ENCODE results near the gene FCHSD2.

FCHSD2 gene

GRCh38 chr11:72955466-72955865 lies 186.7 kb downstream of the FCHSD2 start:
- H3K4me3 ChIP-seq (ENCODE audit: low read depth in 1 of 2, low read length in 2 of 2) = no peak overlapping the region
- DNase-seq (no peak), ATAC-seq (ENCODE audit: insufficient read depth, low read depth) (no peak)
- H3K79me2 ChIP-seq (ENCODE audit: insufficient read depth, low read length) = no peaks in the 10 kb centered on the region
- H3K4me1 ChIP-seq (ENCODE audit: insufficient read depth, low read length) = no peaks in the 10 kb centered on the region
- H2AFZ ChIP-seq (ENCODE audit: low read depth, low read length) = no peak overlapping the region
- H3K27me3 ChIP-seq (ENCODE audit: insufficient read depth, low read length, poor library complexity) = no peaks in the 10 kb centered on the region
- H3K4me2 ChIP-seq (ENCODE audit: insufficient read depth, low read length) = no peak overlapping the region
- H3K9me3 ChIP-seq (ENCODE audit: insufficient read depth, low read length, severe bottlenecking) = no peaks in the 10 kb centered on the region
- H3K27ac ChIP-seq (ENCODE audit: low read length) = no peak overlapping the region
- H4K20me1 ChIP-seq (ENCODE audit: insufficient read depth, low read length) = no peaks in the 10 kb centered on the region
- H3K36me3 ChIP-seq (ENCODE audit: insufficient read depth, low read length) = peaks cover 6% of the 10 kb centered on the region; the same call in 1 of the 2 replicates
- TF ChIP-seq EZH2 (IDR thresholded peaks at IDR 0.05; ENCODE audit: borderline replicate concordance, low read depth, low read length, severe bottlenecking) (no peak), CTCF (IDR thresholded peaks at IDR 0.05; ENCODE audit: borderline replicate concordance, extremely low read depth, low read length, poor library complexity, severe bottlenecking) (no peak)
- H3K9ac ChIP-seq (ENCODE audit: low read depth, low read length) = no peak overlapping the region

- H3K27ac ChIP-seq (ENCODE audit: low read length) = no peak overlapping the region
- no peaks in the 10 kb centered on the region for H3K4me1 ChIP-seq (ENCODE audit: insufficient read depth, low read length)
- H3K9ac ChIP-seq (ENCODE audit: low read depth, low read length) = no peak overlapping the region
- DNase-seq (no peak), ATAC-seq (ENCODE audit: insufficient read depth, low read depth) (no peak)
- H3K36me3 ChIP-seq (ENCODE audit: insufficient read depth, low read length) = peaks cover 6% of the 10 kb centered on the region; the same call in 1 of the 2 replicates
- no peaks in the 10 kb centered on the region for H3K27me3 ChIP-seq (ENCODE audit: insufficient read depth, low read length, poor library complexity)
- H3K79me2 ChIP-seq (ENCODE audit: insufficient read depth, low read length) = no peaks in the 10 kb centered on the region
- no peaks in the 10 kb centered on the region for H4K20me1 ChIP-seq (ENCODE audit: insufficient read depth, low read length)
- no peaks in the 10 kb centered on the region for H3K9me3 ChIP-seq (ENCODE audit: insufficient read depth, low read length, severe bottlenecking)
- H3K4me2 ChIP-seq (ENCODE audit: insufficient read depth, low read length) = no peak overlapping the region
- H3K4me3 ChIP-seq (ENCODE audit: low read depth in 1 of 2, low read length in 2 of 2) = no peak overlapping the region
- TF ChIP-seq CTCF (IDR thresholded peaks at IDR 0.05; ENCODE audit: borderline replicate concordance, extremely low read depth, low read length, poor library complexity, severe bottlenecking) = no peak
- no peak for TF ChIP-seq EZH2 (IDR thresholded peaks at IDR 0.05; ENCODE audit: borderline replicate concordance, low read depth, low read length, severe bottlenecking)
- no peak overlapping the region for H2AFZ ChIP-seq (ENCODE audit: low read depth, low read length)
Observed at GRCh38 chr11:72954860-72955259, 187.3 kb downstream of the FCHSD2 start.

GRCh38 chr11:72953637-72954036 lies 188.5 kb downstream of the FCHSD2 start:
- no peak overlapping the region for H3K4me2 ChIP-seq (ENCODE audit: insufficient read depth, low read length)
- no peaks in the 10 kb centered on the region for H3K9me3 ChIP-seq (ENCODE audit: insufficient read depth, low read length, severe bottlenecking)
- no peak overlapping the region for H3K9ac ChIP-seq (ENCODE audit: low read depth, low read length)
- H4K20me1 ChIP-seq (ENCODE audit: insufficient read depth, low read length) = no peaks in the 10 kb centered on the region
- H3K4me3 ChIP-seq (ENCODE audit: low read depth in 1 of 2, low read length in 2 of 2) = no peak overlapping the region
- no peaks in the 10 kb centered on the region for H3K4me1 ChIP-seq (ENCODE audit: insufficient read depth, low read length)
- H2AFZ ChIP-seq (ENCODE audit: low read depth, low read length) = no peak overlapping the region
- no peak overlapping the region for H3K27ac ChIP-seq (ENCODE audit: low read length)
- DNase-seq (no peak), ATAC-seq (ENCODE audit: insufficient read depth, low read depth) (no peak)
- no peaks in the 10 kb centered on the region for H3K79me2 ChIP-seq (ENCODE audit: insufficient read depth, low read length)
- H3K36me3 ChIP-seq (ENCODE audit: insufficient read depth, low read length) = peaks cover 6% of the 10 kb centered on the region; the same call in 1 of the 2 replicates
- H3K27me3 ChIP-seq (ENCODE audit: insufficient read depth, low read length, poor library complexity) = no peaks in the 10 kb centered on the region
- TF ChIP-seq EZH2 (IDR thresholded peaks at IDR 0.05; ENCODE audit: borderline replicate concordance, low read depth, low read length, severe bottlenecking) (no peak), CTCF (IDR thresholded peaks at IDR 0.05; ENCODE audit: borderline replicate concordance, extremely low read depth, low read length, poor library complexity, severe bottlenecking) (no peak)

- H3K9ac ChIP-seq (ENCODE audit: low read depth, low read length) = no peak overlapping the region
- no peaks in the 10 kb centered on the region for H3K79me2 ChIP-seq (ENCODE audit: insufficient read depth, low read length)
- no peak overlapping the region for H3K27ac ChIP-seq (ENCODE audit: low read length)
- H3K4me1 ChIP-seq (ENCODE audit: insufficient read depth, low read length) = no peaks in the 10 kb centered on the region
- H3K27me3 ChIP-seq (ENCODE audit: insufficient read depth, low read length, poor library complexity) = no peaks in the 10 kb centered on the region
- H4K20me1 ChIP-seq (ENCODE audit: insufficient read depth, low read length) = no peaks in the 10 kb centered on the region
- DNase-seq (no peak), ATAC-seq (ENCODE audit: insufficient read depth, low read depth) (no peak)
- no peak overlapping the region for H3K4me3 ChIP-seq (ENCODE audit: low read depth in 1 of 2, low read length in 2 of 2)
- H2AFZ ChIP-seq (ENCODE audit: low read depth, low read length) = no peak overlapping the region
- H3K4me2 ChIP-seq (ENCODE audit: insufficient read depth, low read length) = no peak overlapping the region
- H3K36me3 ChIP-seq (ENCODE audit: insufficient read depth, low read length) = no peaks in the 10 kb centered on the region
- H3K9me3 ChIP-seq (ENCODE audit: insufficient read depth, low read length, severe bottlenecking) = no peaks in the 10 kb centered on the region
- TF ChIP-seq EZH2 (IDR thresholded peaks at IDR 0.05; ENCODE audit: borderline replicate concordance, low read depth, low read length, severe bottlenecking) (no peak), CTCF (IDR thresholded peaks at IDR 0.05; ENCODE audit: borderline replicate concordance, extremely low read depth, low read length, poor library complexity, severe bottlenecking) (no peak)
Observed at GRCh38 chr11:72951888-72952287, 190.2 kb downstream of the FCHSD2 start.

Data from DND-41 (cell line).